ENCODE data around the gene TRPV2. TPM values are rescaled to one million over a fixed set of nuclear protein-coding genes. Genes with fewer than 3 reads are reported as not detected.
"Not testable (repeated sequence)": the region's sequence is repeated elsewhere in the genome, so short reads cannot be mapped to it uniquely, and the experiment has no call there.

Gene TRPV2
- total and polyA plus RNA-seq, 11 donors = 5.2 to 43.5 (median 8.8) TPM

DNA sequence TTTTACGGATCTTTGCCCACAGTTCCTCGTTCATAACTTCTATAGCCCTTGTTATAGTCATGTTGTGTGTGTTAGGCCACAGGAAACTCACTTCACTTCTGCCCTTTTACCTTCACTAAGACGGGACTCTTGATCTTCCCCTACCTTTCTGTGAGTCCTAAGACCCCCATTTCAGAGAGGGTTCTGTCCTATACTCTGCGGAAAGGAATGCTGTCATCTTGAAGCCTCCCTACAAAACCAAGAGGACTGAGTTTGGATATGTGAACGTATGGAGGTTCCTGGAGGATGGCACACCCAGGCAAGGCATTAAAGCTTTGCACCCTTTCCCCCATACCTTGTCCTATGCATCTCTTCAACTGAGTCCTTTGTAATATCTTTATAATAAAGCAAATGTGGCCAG is 30.8 kb upstream of the TRPV2 start:
- intact Hi-C loops (cut with DNase I) = loop anchor here in 5 of 10 donors (5.0 to 10.0 kb wide), 3 partner anchors 33 to 60 kb away; partner anchors contain the start of gene TRPV2 (in 2 of the 5)
- whole genome bisulfite sequencing, 4 donors = 79 to 83% (median 80%) methylated on average over 5 of the region's 5 CpGs
- Histone ChIP-seq H3K4me1 (peaks cover 10 to 40% (median 28%) of the 10 kb centered on the region in 12 donors), H3K4me3 (no peak overlapping the region), H3K9me3 (no peaks in the 10 kb centered on the region), H3K27me3 (no peaks in the 10 kb centered on the region), H3K27ac (no peak overlapping the region), H3K36me3 (peaks cover 0 to 25% (median 19%) of the 10 kb centered on the region in 9 donors)
- DNase-seq (no peak), ATAC-seq (no peak)
- TF ChIP-seq POLR2A (IDR thresholded peaks at IDR 0.05) = no peak
- TF ChIP-seq CTCF (IDR thresholded peaks at IDR 0.05) = no peak

GRCh38 chr17:16386126-16386507 is 29.3 kb upstream of the TRPV2 start:
- not testable (repeated sequence) for H3K9me3 ChIP-seq, H3K27me3 ChIP-seq, DNase-seq
- 47 to 63% (median 48%) methylated on average over 23 of the region's 23 CpGs for WGBS, 4 donors
- intact Hi-C loops (cut with DNase I) = loop anchor here in 5 of 10 donors (2.0 to 10.0 kb wide), 5 partner anchors 29 to 137 kb away; partner anchors contain the start of gene TRPV2 (in 1 of the 5)
- H3K27ac ChIP-seq = peak overlapping the region in 5 of 12 donors; percentile 33 to 64 (median 54)
- peaks cover 0 to 25% (median 19%) of the 10 kb centered on the region in 9 donors for H3K36me3 ChIP-seq
- peak in 1 of 4 donors; percentile 8 for ATAC-seq
- H3K4me1 ChIP-seq = peaks cover 10 to 40% (median 27%) of the 10 kb centered on the region in 12 donors
- H3K4me3 ChIP-seq = peak overlapping the region in 11 of 12 donors; percentile 31 to 61 (median 56)

DNA sequence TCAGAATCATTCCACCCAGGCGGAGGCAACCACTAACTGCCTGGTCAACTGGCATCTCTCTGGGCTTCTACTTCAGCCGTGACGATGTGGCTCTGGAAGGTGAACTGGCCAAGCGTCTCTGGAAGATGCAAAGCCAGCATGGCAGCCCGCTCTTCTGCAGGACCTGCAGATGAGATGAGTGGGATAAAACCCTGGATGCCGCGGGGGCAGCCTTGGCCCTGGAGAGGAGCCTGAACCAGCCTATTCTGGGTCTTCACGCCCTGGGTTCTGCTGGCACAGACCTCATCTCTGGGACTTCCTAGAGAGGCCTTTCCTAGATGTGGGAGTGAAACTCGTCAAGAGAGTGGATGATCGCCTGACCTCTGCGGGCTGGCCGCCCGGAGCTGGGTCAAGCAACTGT is 23.9 kb upstream of the TRPV2 start:
- Histone ChIP-seq H3K9me3 (no peaks in the 10 kb centered on the region), H3K4me1 (peaks cover 0 to 11% (median 5%) of the 10 kb centered on the region in 12 donors), H3K27ac (no peak overlapping the region), H3K4me3 (no peak overlapping the region), H3K36me3 (no peaks in the 10 kb centered on the region), H3K27me3 (no peaks in the 10 kb centered on the region)
- 95 to 97% (median 96%) methylated on average over 13 of the region's 13 CpGs for WGBS, 4 donors
- no peak for DNase-seq
- ATAC-seq = no peak
- intact Hi-C loops (cut with DNase I) = no loop called here
- TF ChIP-seq CTCF (IDR thresholded peaks at IDR 0.05) (no peak), POLR2A (IDR thresholded peaks at IDR 0.05) (no peak)

GRCh38 chr17:16392491-16392890 is 22.9 kb upstream of the TRPV2 start:
- intact Hi-C loops (cut with DNase I); H3K9me3 ChIP-seq; DNase-seq; H3K36me3 ChIP-seq; H3K27ac ChIP-seq; H3K27me3 ChIP-seq; ATAC-seq; H3K4me3 ChIP-seq: not testable (repeated sequence)
- 86 to 90% (median 89%) methylated on average over 11 of the region's 11 CpGs for WGBS, 4 donors
- peaks cover 0 to 14% (median 7%) of the 10 kb centered on the region in 12 donors for H3K4me1 ChIP-seq

DNA sequence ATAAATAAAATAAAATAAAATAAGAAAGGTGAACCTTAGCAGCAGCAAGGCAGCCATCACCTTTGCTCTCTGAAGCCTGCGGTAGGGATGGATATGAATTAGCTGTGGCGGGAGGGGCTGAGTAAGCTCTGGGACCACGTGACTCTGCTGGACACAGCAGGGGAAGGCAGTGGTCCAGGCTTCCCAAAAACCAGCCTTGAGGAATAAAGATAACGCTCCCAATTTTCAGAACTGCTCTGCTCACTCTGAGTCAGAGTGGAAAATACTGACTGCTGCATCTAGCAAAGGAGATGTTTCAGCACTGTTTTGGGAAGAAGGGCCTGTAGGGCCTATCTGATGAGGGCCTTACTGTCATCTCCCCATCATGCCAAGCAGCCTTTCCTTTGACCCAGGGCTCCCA is 19.5 kb upstream of the TRPV2 start:
- intact Hi-C loops (cut with DNase I) = not testable (repeated sequence)
- H3K27ac ChIP-seq = peak overlapping the region in 10 of 12 donors; percentile 44 to 82 (median 72)
- 58 to 81% (median 71%) methylated on average over 4 of the region's 4 CpGs for WGBS, 4 donors

DNA sequence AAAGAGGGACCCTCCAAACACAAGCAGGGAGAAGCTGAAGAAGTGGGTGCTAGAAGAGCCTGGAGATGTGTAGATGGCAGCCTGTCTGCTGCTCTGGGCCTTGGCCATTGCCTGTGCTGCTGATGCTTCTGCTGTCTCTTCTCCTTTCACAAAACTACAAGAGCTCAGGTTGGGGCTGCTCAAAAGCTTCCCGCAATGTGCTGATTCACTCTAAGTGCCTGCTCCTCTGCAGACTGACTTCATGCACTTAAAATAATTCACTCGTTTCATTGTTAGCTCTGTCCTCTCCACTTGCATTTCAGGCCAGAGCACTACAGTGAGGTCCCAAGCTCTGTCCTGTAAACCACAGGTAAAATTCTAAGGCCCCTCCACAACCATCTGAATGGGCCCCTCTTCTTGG is 18.7 kb upstream of the TRPV2 start:
- not testable (repeated sequence) for H3K4me3 ChIP-seq
- WGBS, 4 donors = 22 to 39% (median 37%) methylated on average over 2 of the region's 2 CpGs; no CpG with 5 or more reads in 1 of the 4 donors
- H3K27ac ChIP-seq = peak overlapping the region in 10 of 12 donors; percentile 44 to 82 (median 72)

More for the DNA sequence above, 19.5 kb upstream of the TRPV2 start:
- DNase-seq (peak in 2 of 5 donors; percentile 32 to 51), ATAC-seq (peak; percentile 45 to 83 (median 77))
- H3K27me3 ChIP-seq, H3K36me3 ChIP-seq, H3K9me3 ChIP-seq, H3K4me3 ChIP-seq: not testable (repeated sequence)
- H3K4me1 ChIP-seq = peaks cover 0 to 14% (median 7%) of the 10 kb centered on the region in 12 donors

More for the DNA sequence above, 18.7 kb upstream of the TRPV2 start:
- peaks cover 0 to 14% (median 7%) of the 10 kb centered on the region in 12 donors for H3K4me1 ChIP-seq
- DNase-seq; H3K9me3 ChIP-seq; H3K27me3 ChIP-seq; intact Hi-C loops (cut with DNase I); H3K36me3 ChIP-seq: not testable (repeated sequence)
- ATAC-seq = peak; percentile 49 to 92 (median 84)
